CD14-positive monocyte (primary cell): Measurements from ENCODE around the gene CR2. TPM values are rescaled to one million over a fixed set of nuclear protein-coding genes. Genes with fewer than 3 reads are reported as not detected.

Experiments used
- DNase-seq, 3 donors: peaks; one replicate each; pipeline ENCODE4 v3.0.0-alpha.2; 2011 to 2022
- H2AFZ ChIP-seq: 2 replicates; pipeline ENCODE4 v1.6.0; 2012; ENCODE audit warnings: mild to moderate bottlenecking, low read depth, low read length, inconsistent platforms; ENCODE audit not compliant: insufficient read depth, poor library complexity, severe bottlenecking
- H3K27ac ChIP-seq, 2 donors: 1 replicate in 1 of 2; 2 replicates in 1 of 2; pipeline ENCODE4 v1.5.1; 2012 to 2013; ENCODE audit warnings: low read length in 2 of 2, control low read depth in 1 of 2, inconsistent platforms in 1 of 2, low read depth in 1 of 2, mild to moderate bottlenecking in 1 of 2
- H3K27me3 ChIP-seq, 2 donors: one replicate each; pipeline versions ENCODE4 v1.6.0 to v1.6.1; 2011 to 2013; ENCODE audit warnings: low read length in 2 of 2; ENCODE audit not compliant: control insufficient read depth in 2 of 2, insufficient read depth in 2 of 2
- H3K36me3 ChIP-seq, 2 donors: replicated peaks in 1 of 2; 1 replicate in 1 of 2; 2 replicates in 1 of 2; pipeline versions ENCODE4 v1.5.1 to v1.6.1; 2012 to 2013; ENCODE audit warnings: low read length in 2 of 2, control low read depth in 1 of 2, inconsistent platforms in 1 of 2, mild to moderate bottlenecking in 1 of 2; ENCODE audit not compliant: insufficient read depth in 2 of 2, control insufficient read depth in 1 of 2
- H3K4me1 ChIP-seq, 2 donors: 1 replicate in 1 of 2; 2 replicates in 1 of 2; pipeline versions ENCODE4 v1.5.1 to v1.6.1; 2012 to 2013; ENCODE audit warnings: low read length in 2 of 2, control low read depth in 1 of 2, inconsistent platforms in 1 of 2, mild to moderate bottlenecking in 1 of 2, moderate library complexity in 1 of 2; ENCODE audit not compliant: insufficient read depth in 2 of 2, control insufficient read depth in 1 of 2
- H3K4me2 ChIP-seq: replicated peaks from 2 replicates; pipeline ENCODE3; 2012; ENCODE audit warnings: low read length, moderate library complexity, mild to moderate bottlenecking; ENCODE audit not compliant: poor library complexity, severe bottlenecking; ENCODE audit errors: extremely low read depth
- H3K4me3 ChIP-seq, 3 experiments: fragments of 200-600 bp in 1 of 3; sonication (generic) in 1 of 3; replicated peaks in 1 of 3; 1 replicate in 2 of 3; 2 replicates in 1 of 3; pipeline ENCODE4 v1.5.1; 2011 to 2013; ENCODE audit warnings: low read length in 3 of 3, mild to moderate bottlenecking in 3 of 3, control low read depth in 2 of 3, low read depth in 2 of 3, inconsistent platforms in 1 of 3, moderate library complexity in 1 of 3
- H3K79me2 ChIP-seq: 2 replicates; pipeline ENCODE4 v1.6.0; 2012; ENCODE audit warnings: mild to moderate bottlenecking, control low read depth, inconsistent platforms, low read length, moderate library complexity; ENCODE audit not compliant: insufficient read depth
- H3K9ac ChIP-seq: 2 replicates; pipeline ENCODE4 v1.6.0; 2017; ENCODE audit warnings: low read length, mild to moderate bottlenecking; ENCODE audit not compliant: insufficient read depth, poor library complexity, severe bottlenecking
- H3K9me3 ChIP-seq, 2 donors: replicated peaks in 1 of 2; 1 replicate in 1 of 2; 2 replicates in 1 of 2; pipeline versions ENCODE4 v1.5.1 to v1.6.1; 2012 to 2013; ENCODE audit warnings: low read length in 2 of 2, control low read depth in 1 of 2; ENCODE audit not compliant: control insufficient read depth in 1 of 2, insufficient read depth in 1 of 2
- H4K20me1 ChIP-seq: 2 replicates; pipeline ENCODE4 v1.6.0; 2012; ENCODE audit warnings: mild to moderate bottlenecking, low read length, control low read depth, moderate library complexity; ENCODE audit not compliant: insufficient read depth
- H3K27ac Mint-ChIP-seq, 7 donors: one replicate each; pipeline ENCODE4 v1.8.0; 2020; ENCODE audit warnings: mild to moderate bottlenecking in 7 of 7, mixed read lengths in 7 of 7, moderate library complexity in 6 of 7, inconsistent platforms in 2 of 7
- H3K27me3 Mint-ChIP-seq, 3 donors: one replicate each; pipeline ENCODE4 v1.8.0; 2021 to 2022; ENCODE audit warnings: low read depth in 3 of 3, mild to moderate bottlenecking in 3 of 3, mixed read lengths in 3 of 3, moderate library complexity in 3 of 3, inconsistent platforms in 1 of 3
- H3K36me3 Mint-ChIP-seq, 2 donors: one replicate each; pipeline ENCODE4 v1.8.0; 2020; ENCODE audit warnings: mixed read lengths in 2 of 2, inconsistent platforms in 1 of 2, mild to moderate bottlenecking in 1 of 2
- H3K4me1 Mint-ChIP-seq: one replicate; pipeline ENCODE4 v1.8.0; 2020; ENCODE audit warnings: mild to moderate bottlenecking, mixed read lengths
- H3K4me3 Mint-ChIP-seq, 2 donors: one replicate each; pipeline ENCODE4 v1.8.0; 2020; ENCODE audit warnings: mild to moderate bottlenecking in 2 of 2, mixed read lengths in 2 of 2, moderate library complexity in 1 of 2
- H3K9me3 Mint-ChIP-seq, 7 donors: one replicate each; pipeline ENCODE4 v1.8.0; 2020 to 2022; ENCODE audit warnings: mixed read lengths in 7 of 7, mild to moderate bottlenecking in 6 of 7, moderate library complexity in 6 of 7, inconsistent platforms in 2 of 7
- CTCF ChIP-seq: fragments of 200-600 bp; IDR thresholded peaks from one replicate; pipeline ENCODE4 v1.8.0; 2022; ENCODE audit warnings: antibody characterized with exemption, mild to moderate bottlenecking
- WGBS: methylation state at CpG from one replicate; pipeline ENCODE4 v1.1.5; 2013; ENCODE audit warnings: missing lambda C conversion rate; ENCODE audit not compliant: insufficient coverage; 5-methylcytosine and 5-hydroxymethylcytosine counted together
- intact Hi-C, 2 donors: fragments of 100-400 bp; cut with micrococcal nuclease; formaldehyde crosslinking; loops; one replicate each; pipeline versions ENCODE4 v1.15.0 to v1.15.1; 2023
- polyA plus RNA-seq, 3 donors: library from polyadenylated mRNA; depleted of rRNA in 1 of 3; unstranded in 2 of 3; stranded (reverse) in 1 of 3; fragments of 300-500 nt in 2 of 3; fragments of >200 nt in 1 of 3; fragmentation: Illumina TruSeq in 2 of 3; gene quantifications; 1 replicate in 2 of 3; 2 replicates in 1 of 3; pipeline ENCODE4 v1.2.3, GENCODE V29; 2012 to 2021

Gene CR2
- polyA plus RNA-seq, 3 donors, result 0.05 to 0.28 (median 0.08) TPM

- no peaks in the 10 kb centered on the region for H3K9me3 ChIP-seq
- Mint-ChIP-seq H3K4me1 (peaks cover 29% of the 10 kb centered on the region), H3K27ac (peak overlapping the region in 1 of 7 donors; percentile 30), H3K27me3 (peaks cover 2 to 5% (median 2%) of the 10 kb centered on the region in 3 donors), H3K4me3 (no peak overlapping the region), H3K9me3 (no peaks in the 10 kb centered on the region), H3K36me3 (peaks cover 19 to 21% of the 10 kb centered on the region in 2 donors)
- H3K27me3 ChIP-seq, result no peaks in the 10 kb centered on the region
- H3K36me3 ChIP-seq, result peaks cover 0 to 13% of the 10 kb centered on the region in 2 donors
- H4K20me1 ChIP-seq, result peaks cover 38% of the 10 kb centered on the region
- H3K9ac ChIP-seq, result no peak overlapping the region
- no peak overlapping the region for H2AFZ ChIP-seq
- no peak overlapping the region for H3K4me3 ChIP-seq
- peaks cover 19% of the 10 kb centered on the region for H3K79me2 ChIP-seq
- H3K4me2 ChIP-seq, result no peak overlapping the region
- H3K4me1 ChIP-seq, result peaks cover 26 to 30% of the 10 kb centered on the region in 2 donors
- intact Hi-C loops, result no loop called here
- no peak for TF ChIP-seq CTCF
- H3K27ac ChIP-seq, result no peak overlapping the region
- WGBS, result 100% methylated on average over 2 of the region's 5 CpGs
- DNase-seq, result no peak
Observed at GRCh38 chr1:207501071-207501470, 46.9 kb downstream of the CR2 start.

- intact Hi-C loops, result no loop called here
- H3K4me3 ChIP-seq, result no peak overlapping the region
- Mint-ChIP-seq H3K27ac (no peak overlapping the region), H3K4me3 (no peak overlapping the region), H3K4me1 (peaks cover 17% of the 10 kb centered on the region), H3K27me3 (peaks cover 2 to 5% (median 3%) of the 10 kb centered on the region in 3 donors), H3K36me3 (peaks cover 36 to 38% of the 10 kb centered on the region in 2 donors), H3K9me3 (no peaks in the 10 kb centered on the region)
- H3K27me3 ChIP-seq, result no peaks in the 10 kb centered on the region
- TF ChIP-seq CTCF, result no peak
- no peaks in the 10 kb centered on the region for H3K9me3 ChIP-seq
- H3K9ac ChIP-seq, result no peak overlapping the region
- peaks cover 38% of the 10 kb centered on the region for H4K20me1 ChIP-seq
- H3K36me3 ChIP-seq, result peaks cover 9 to 29% of the 10 kb centered on the region in 2 donors
- H3K4me2 ChIP-seq, result no peak overlapping the region
- H3K27ac ChIP-seq, result no peak overlapping the region
- H3K4me1 ChIP-seq, result peaks cover 12 to 17% of the 10 kb centered on the region in 2 donors
- DNase-seq, result no peak
- H3K79me2 ChIP-seq, result peaks cover 4% of the 10 kb centered on the region
- no peak overlapping the region for H2AFZ ChIP-seq
- 97% methylated on average over 3 of the region's 7 CpGs for WGBS
Observed at GRCh38 chr1:207502726-207503125, 48.6 kb downstream of the CR2 start.
